ENCODE measurements around the gene C11orf24. TPM values are rescaled to one million over a fixed set of nuclear protein-coding genes. Genes with fewer than 3 reads are reported as not detected.
A peak's percentile ranks its signal among the peaks of the same experiment; 100 is the strongest.

The C11orf24 gene
- total and polyA plus RNA-seq, 2 of the 4 experiments (the other 2 are of a cell fraction), result 42.5 to 135 TPM

- Histone ChIP-seq H4K20me1 (ENCODE audit: insufficient read depth, low read length) (peaks cover 50% of the 10 kb centered on the region), H2AK5ac (ENCODE audit: low read depth, low read length) (no peak overlapping the region), H3K4me2 (ENCODE audit: low read depth, low read length) (no peak overlapping the region), H3K23ac (ENCODE audit: low read depth, low read length) (no peak overlapping the region), H2BK120ac (ENCODE audit: low read depth, low read length) (no peak overlapping the region), H2BK5ac (ENCODE audit: low read depth, low read length, poor library complexity, severe bottlenecking) (no peak overlapping the region), H2AFZ (replicated peaks; ENCODE audit: low read length, poor library complexity) (no peak overlapping the region), H3K4me3 (ENCODE audit: insufficient read depth, low read depth, low read length) (no peak overlapping the region), H2AK9ac (replicated peaks; ENCODE audit: low read depth, low read length, poor library complexity) (peak overlapping the region; percentile 66), H3K14ac (replicated peaks; ENCODE audit: low read depth, low read length) (no peak overlapping the region), H4K8ac (ENCODE audit: low read depth in 2 of 2, low read length in 2 of 2) (no peak overlapping the region), H2BK15ac (ENCODE audit: low read depth, low read length) (no peak overlapping the region), H2BK20ac (ENCODE audit: low read depth, low read length) (no peak overlapping the region), H3K27ac (ENCODE audit: insufficient read depth, low read length) (no peak overlapping the region), H3K9me3 (ENCODE audit: control insufficient read depth, insufficient read depth, low read length) (no peaks in the 10 kb centered on the region), H3K18ac (ENCODE audit: low read depth, low read length) (no peak overlapping the region), H3K36me3 (ENCODE audit: control insufficient read depth, insufficient read depth, low read length) (no peaks in the 10 kb centered on the region), H3K9me1 (ENCODE audit: insufficient read depth, low read length) (0 out of 2 replicates have a peak, but pooled peaks cover 3% of the 10 kb centered on the region), H4K5ac (ENCODE audit: low read depth, low read length) (no peak overlapping the region), H3K4ac (ENCODE audit: low read depth, low read length) (no peak overlapping the region), H3K79me1 (ENCODE audit: low read depth in 1 of 2, low read length in 2 of 2) (peaks cover 20 to 72% of the 10 kb centered on the region in 2 experiments), H4K91ac (ENCODE audit: insufficient read depth, low read depth, low read length) (no peak overlapping the region), H3K56ac (ENCODE audit: extremely low read depth, insufficient read depth, low read length) (no peak overlapping the region), H3K9ac (ENCODE audit: low read depth, low read length) (no peak overlapping the region), H3K4me1 (ENCODE audit: control insufficient read depth, insufficient read depth, low read length) (peaks cover 13% of the 10 kb centered on the region), H3K27me3 (ENCODE audit: control insufficient read depth, insufficient read depth, low read length) (no peaks in the 10 kb centered on the region)
- dilution Hi-C loops (cut with HindIII; ENCODE audit: low sequenced_read_pairs, unreplicated experiment) (no loop called here), in situ Hi-C loops (cut with MboI; ENCODE audit: low sequenced_read_pairs) (no loop called here), intact Hi-C loops (cut with micrococcal nuclease) (no loop called here)
- DNase-seq (no peak), ATAC-seq (ENCODE audit: low read depth) (no peak)
- ChIA-PET CTCF (no interaction called here), POLR2A (ENCODE audit: unreplicated experiment) (no interaction called here)
- TF ChIP-seq USF2 (IDR thresholded peaks at IDR 0.05; ENCODE audit: low read depth, low read length) (no peak), MXI1 (IDR thresholded peaks at IDR 0.05; ENCODE audit: borderline replicate concordance, low read depth, low read length) (no peak), CEBPB (IDR thresholded peaks at IDR 0.05; ENCODE audit: low read depth, low read length) (no peak), NFE2L2 (IDR thresholded peaks at IDR 0.05; ENCODE audit: low read depth, low read length) (no peak), BHLHE40 (IDR thresholded peaks at IDR 0.05; ENCODE audit: low read depth, low read length) (no peak), POLR2A (IDR thresholded peaks at IDR 0.05; ENCODE audit: low read depth, low read length) (no peak), MAFK (IDR thresholded peaks at IDR 0.05; ENCODE audit: low read depth, low read length) (no peak), FOS (IDR thresholded peaks at IDR 0.05; ENCODE audit: low read depth, low read length) (no peak), RCOR1 (IDR thresholded peaks at IDR 0.05; ENCODE audit: insufficient replicate concordance, low read length) (no peak), CHD1 (IDR thresholded peaks at IDR 0.05; ENCODE audit: low read depth, low read length) (no peak), ELK1 (IDR thresholded peaks at IDR 0.05; ENCODE audit: borderline replicate concordance, low read depth, low read length) (no peak)
- no TSS peak for BruUV-seq (replicated peaks)
- 90% methylated on average over 7 of the region's 15 CpGs; no CpG with 5 or more reads in 1 of the 2 experiments for WGBS, 2 experiments (ENCODE audit: extremely low coverage in 2 of 2, insufficient read length in 1 of 2)
Observed at GRCh38 chr11:68317147-68317785, 45.5 kb upstream of the C11orf24 start.
